ENCODE data around the gene ATP8B4.

ATP8B4 gene

DNA sequence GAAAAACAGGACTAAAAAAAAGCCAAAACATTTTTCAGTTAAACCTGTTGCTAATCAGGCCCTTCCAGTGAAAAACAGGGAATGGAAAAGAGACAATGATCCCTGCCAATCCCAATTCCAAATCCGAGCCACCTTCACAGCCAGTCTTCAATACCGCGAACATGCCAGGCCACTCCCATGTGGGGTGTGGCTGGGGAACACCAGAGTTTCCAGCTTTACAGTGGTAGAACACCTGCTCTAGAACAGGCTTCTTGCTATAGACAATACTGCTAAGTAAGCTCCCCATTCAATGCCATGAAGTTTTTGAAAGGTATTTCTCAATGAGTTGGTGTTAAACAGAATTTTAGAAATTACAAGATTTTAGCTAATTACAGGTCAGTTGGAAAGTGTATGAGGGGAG lies 228.3 kb downstream of the ATP8B4 start:
- TF ChIP-seq, protein P1, sequence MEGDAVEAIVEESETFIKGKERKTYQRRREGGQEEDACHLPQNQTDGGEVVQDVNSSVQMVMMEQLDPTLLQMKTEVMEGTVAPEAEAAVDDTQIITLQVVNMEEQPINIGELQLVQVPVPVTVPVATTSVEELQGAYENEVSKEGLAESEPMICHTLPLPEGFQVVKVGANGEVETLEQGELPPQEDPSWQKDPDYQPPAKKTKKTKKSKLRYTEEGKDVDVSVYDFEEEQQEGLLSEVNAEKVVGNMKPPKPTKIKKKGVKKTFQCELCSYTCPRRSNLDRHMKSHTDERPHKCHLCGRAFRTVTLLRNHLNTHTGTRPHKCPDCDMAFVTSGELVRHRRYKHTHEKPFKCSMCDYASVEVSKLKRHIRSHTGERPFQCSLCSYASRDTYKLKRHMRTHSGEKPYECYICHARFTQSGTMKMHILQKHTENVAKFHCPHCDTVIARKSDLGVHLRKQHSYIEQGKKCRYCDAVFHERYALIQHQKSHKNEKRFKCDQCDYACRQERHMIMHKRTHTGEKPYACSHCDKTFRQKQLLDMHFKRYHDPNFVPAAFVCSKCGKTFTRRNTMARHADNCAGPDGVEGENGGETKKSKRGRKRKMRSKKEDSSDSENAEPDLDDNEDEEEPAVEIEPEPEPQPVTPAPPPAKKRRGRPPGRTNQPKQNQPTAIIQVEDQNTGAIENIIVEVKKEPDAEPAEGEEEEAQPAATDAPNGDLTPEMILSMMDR (IDR thresholded peaks at IDR 0.05; ENCODE audit: borderline replicate concordance, extremely low read depth, low read length, poor library complexity, severe bottlenecking): no peak
- no peak for TF ChIP-seq EZH2 (IDR thresholded peaks at IDR 0.05; ENCODE audit: borderline replicate concordance, low read depth, low read length, severe bottlenecking)
- no peaks in the 10 kb centered on the region for H3K9me3 ChIP-seq (ENCODE audit: insufficient read depth, low read length, severe bottlenecking)
- H4K20me1 ChIP-seq (ENCODE audit: insufficient read depth, low read length): no peaks in the 10 kb centered on the region
- no peaks in the 10 kb centered on the region for H3K4me1 ChIP-seq (ENCODE audit: insufficient read depth, low read length)
- no peak overlapping the region for H3K9ac ChIP-seq (ENCODE audit: low read depth, low read length)
- H3K36me3 ChIP-seq (ENCODE audit: insufficient read depth, low read length): no peaks in the 10 kb centered on the region
- H2AFZ ChIP-seq (ENCODE audit: low read depth, low read length): no peak overlapping the region
- H3K79me2 ChIP-seq (ENCODE audit: insufficient read depth, low read length): no peaks in the 10 kb centered on the region
- no peaks in the 10 kb centered on the region for H3K27me3 ChIP-seq (ENCODE audit: insufficient read depth, low read length, poor library complexity)
- no peak overlapping the region for H3K4me3 ChIP-seq (ENCODE audit: low read depth in 1 of 2, low read length in 2 of 2)
- no peak overlapping the region for H3K27ac ChIP-seq (ENCODE audit: low read length)
- ATAC-seq (ENCODE audit: insufficient read depth, low read depth) (no peak), DNase-seq (no peak)
- no peak overlapping the region for H3K4me2 ChIP-seq (ENCODE audit: insufficient read depth, low read length)

DNA sequence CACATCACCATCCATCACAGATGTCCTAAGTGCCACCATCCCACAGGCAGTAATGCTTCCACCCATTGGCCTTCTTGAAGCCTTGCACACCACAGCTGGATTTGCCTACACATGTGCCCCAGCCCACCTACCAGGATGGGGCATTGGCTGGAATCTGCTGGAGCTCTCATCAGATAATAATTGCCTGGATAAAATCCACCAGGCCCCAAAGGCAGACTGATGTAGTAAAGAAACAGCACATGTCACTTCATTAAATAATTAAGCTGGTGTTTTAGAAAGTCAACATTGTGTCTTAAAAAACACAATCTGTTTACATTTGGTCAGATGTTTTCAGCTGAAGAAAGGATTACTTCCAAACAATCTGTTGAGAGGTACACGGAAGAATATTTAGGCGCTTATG lies 229.5 kb downstream of the ATP8B4 start:
- H3K27ac ChIP-seq (ENCODE audit: low read length): no peak overlapping the region
- DNase-seq (no peak), ATAC-seq (ENCODE audit: insufficient read depth, low read depth) (no peak)
- no peaks in the 10 kb centered on the region for H3K9me3 ChIP-seq (ENCODE audit: insufficient read depth, low read length, severe bottlenecking)
- H3K9ac ChIP-seq (ENCODE audit: low read depth, low read length): no peak overlapping the region
- H3K36me3 ChIP-seq (ENCODE audit: insufficient read depth, low read length): no peaks in the 10 kb centered on the region
- H4K20me1 ChIP-seq (ENCODE audit: insufficient read depth, low read length): no peaks in the 10 kb centered on the region
- no peaks in the 10 kb centered on the region for H3K79me2 ChIP-seq (ENCODE audit: insufficient read depth, low read length)
- H3K4me1 ChIP-seq (ENCODE audit: insufficient read depth, low read length): no peaks in the 10 kb centered on the region
- TF ChIP-seq EZH2 (IDR thresholded peaks at IDR 0.05; ENCODE audit: borderline replicate concordance, low read depth, low read length, severe bottlenecking): no peak
- TF ChIP-seq, protein P1 (IDR thresholded peaks at IDR 0.05; ENCODE audit: borderline replicate concordance, extremely low read depth, low read length, poor library complexity, severe bottlenecking): no peak
- no peak overlapping the region for H3K4me3 ChIP-seq (ENCODE audit: low read depth in 1 of 2, low read length in 2 of 2)
- no peak overlapping the region for H2AFZ ChIP-seq (ENCODE audit: low read depth, low read length)
- H3K27me3 ChIP-seq (ENCODE audit: insufficient read depth, low read length, poor library complexity): no peaks in the 10 kb centered on the region
- H3K4me2 ChIP-seq (ENCODE audit: insufficient read depth, low read length): no peak overlapping the region

DNA sequence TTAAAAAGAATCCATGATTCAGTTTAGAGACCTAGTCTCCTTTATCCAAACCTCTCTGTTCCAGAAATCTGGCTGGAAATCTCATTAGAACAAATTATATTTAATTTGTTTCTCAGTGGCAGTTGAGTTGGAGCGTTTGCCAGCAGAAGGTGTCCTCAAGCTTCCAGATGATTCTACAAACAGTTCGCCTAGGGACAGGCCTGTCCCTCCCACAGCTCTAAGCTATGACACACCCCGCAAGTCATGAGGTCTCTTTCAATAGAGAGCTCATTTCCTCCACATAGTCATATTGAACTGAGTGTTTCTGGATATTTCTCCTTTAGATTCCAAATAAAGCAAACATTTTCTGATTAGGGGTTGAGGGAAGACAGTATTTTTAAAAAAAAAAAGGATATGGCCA lies 230.3 kb downstream of the ATP8B4 start:
- Histone ChIP-seq H3K9me3 (ENCODE audit: insufficient read depth, low read length, severe bottlenecking) (no peaks in the 10 kb centered on the region), H3K4me3 (ENCODE audit: low read depth in 1 of 2, low read length in 2 of 2) (no peak overlapping the region), H3K27ac (ENCODE audit: low read length) (no peak overlapping the region), H3K4me2 (ENCODE audit: insufficient read depth, low read length) (no peak overlapping the region), H3K27me3 (ENCODE audit: insufficient read depth, low read length, poor library complexity) (no peaks in the 10 kb centered on the region), H3K36me3 (ENCODE audit: insufficient read depth, low read length) (no peaks in the 10 kb centered on the region), H4K20me1 (ENCODE audit: insufficient read depth, low read length) (no peaks in the 10 kb centered on the region), H2AFZ (ENCODE audit: low read depth, low read length) (no peak overlapping the region), H3K9ac (ENCODE audit: low read depth, low read length) (no peak overlapping the region), H3K79me2 (ENCODE audit: insufficient read depth, low read length) (no peaks in the 10 kb centered on the region), H3K4me1 (ENCODE audit: insufficient read depth, low read length) (no peaks in the 10 kb centered on the region)
- no peak for DNase-seq
- no peak for ATAC-seq (ENCODE audit: insufficient read depth, low read depth)
- TF ChIP-seq EZH2 (IDR thresholded peaks at IDR 0.05; ENCODE audit: borderline replicate concordance, low read depth, low read length, severe bottlenecking): no peak
- TF ChIP-seq, protein P1 (IDR thresholded peaks at IDR 0.05; ENCODE audit: borderline replicate concordance, extremely low read depth, low read length, poor library complexity, severe bottlenecking): no peak

DNA sequence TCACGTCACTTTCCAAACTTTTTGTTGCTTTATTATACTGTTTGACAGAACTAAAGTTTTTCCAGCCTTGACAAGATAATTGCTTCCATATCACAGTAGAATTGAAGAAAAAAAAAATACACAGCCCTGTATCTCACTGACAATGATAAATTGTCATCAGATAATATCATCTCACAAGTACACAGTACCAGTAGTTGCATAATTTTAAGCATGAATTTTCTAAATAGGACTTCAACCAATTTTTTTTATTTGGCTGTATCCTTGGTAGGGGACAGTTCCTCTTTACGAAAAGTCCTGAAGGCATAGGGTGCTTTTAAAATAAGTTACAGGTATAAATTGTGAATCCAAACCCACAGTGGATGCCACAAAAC lies 230.7 kb downstream of the ATP8B4 start:
- DNase-seq: no peak
- no peak for ATAC-seq (ENCODE audit: insufficient read depth, low read depth)
- Histone ChIP-seq H3K9me3 (ENCODE audit: insufficient read depth, low read length, severe bottlenecking) (no peaks in the 10 kb centered on the region), H3K27ac (ENCODE audit: low read length) (no peak overlapping the region), H2AFZ (ENCODE audit: low read depth, low read length) (no peak overlapping the region), H3K9ac (ENCODE audit: low read depth, low read length) (no peak overlapping the region), H3K79me2 (ENCODE audit: insufficient read depth, low read length) (no peaks in the 10 kb centered on the region), H3K4me2 (ENCODE audit: insufficient read depth, low read length) (no peak overlapping the region), H3K4me3 (ENCODE audit: low read depth in 1 of 2, low read length in 2 of 2) (no peak overlapping the region), H4K20me1 (ENCODE audit: insufficient read depth, low read length) (no peaks in the 10 kb centered on the region), H3K36me3 (ENCODE audit: insufficient read depth, low read length) (no peaks in the 10 kb centered on the region), H3K4me1 (ENCODE audit: insufficient read depth, low read length) (no peaks in the 10 kb centered on the region), H3K27me3 (ENCODE audit: insufficient read depth, low read length, poor library complexity) (no peaks in the 10 kb centered on the region)
- TF ChIP-seq, protein P1 (IDR thresholded peaks at IDR 0.05; ENCODE audit: borderline replicate concordance, extremely low read depth, low read length, poor library complexity, severe bottlenecking): no peak
- no peak for TF ChIP-seq EZH2 (IDR thresholded peaks at IDR 0.05; ENCODE audit: borderline replicate concordance, low read depth, low read length, severe bottlenecking)

Measured in DND-41 (cell line).